Upper lobe of right lung (tissue), 1 donor: Measurements from ENCODE around the gene CYBB. TPM values are rescaled to one million over a fixed set of nuclear protein-coding genes. Genes with fewer than 3 reads are reported as not detected.

Experiments
- ATAC-seq: fragments of 200-7000 bp; cut with Tn5 transposase; one replicate; pipeline ENCODE4 v1.9.1; 2020; ENCODE audit warnings: mild to moderate bottlenecking, moderate library complexity
- DNase-seq: peaks from one replicate; pipeline ENCODE4 v3.0.0-alpha.2; 2020
- H3K27ac ChIP-seq: fragments of 200-600 bp; one replicate; pipeline ENCODE4 v1.8.0; 2022
- H3K27me3 ChIP-seq: fragments of 200-600 bp; one replicate; pipeline ENCODE4 v1.8.0; 2022; ENCODE audit warnings: mild to moderate bottlenecking
- H3K36me3 ChIP-seq: fragments of 200-600 bp; one replicate; pipeline ENCODE4 v1.8.0; 2022
- H3K4me1 ChIP-seq: fragments of 200-600 bp; one replicate; pipeline ENCODE4 v1.8.0; 2022
- H3K4me3 ChIP-seq: fragments of 200-600 bp; one replicate; pipeline ENCODE4 v1.8.0; 2022; ENCODE audit warnings: mild to moderate bottlenecking
- H3K9me3 ChIP-seq: fragments of 200-600 bp; one replicate; pipeline ENCODE4 v1.8.0; 2022
- CTCF ChIP-seq: fragments of 200-600 bp; IDR thresholded peaks from one replicate; pipeline ENCODE4 v1.8.0; 2022; ENCODE audit warnings: antibody characterized with exemption
- intact Hi-C: fragments of 100-400 bp; cut with DNase I; formaldehyde crosslinking; loops from one replicate; pipeline ENCODE4 v1.11.0; 2022
- long read RNA-seq: library from polyadenylated mRNA; unstranded; transcript quantifications from one replicate; pipeline ENCODE4 v2.0.0, GENCODE V29; 2021
- total RNA-seq: library from RNA; stranded (reverse); fragmentation: NEBNext Ultra II Directional; extraction: Animal tissue kit (Norgen Biotek cat#: 25700); gene quantifications from one replicate; pipeline ENCODE4 v1.2.1, GENCODE V29; 2021
- donor health status: DM: no; HTN: yes; CAD: no; lungs with severe emphysema.

The CYBB gene
- 225 TPM for total RNA-seq
- long read RNA-seq, full-length matches to known transcripts = 47 of 88 reads
- long read RNA-seq, partial matches to known transcripts = 37 of 88 reads
- long read RNA-seq, other reads (novel, unspliced or antisense) = 4 of 88 reads

- DNase-seq (no peak), ATAC-seq (peak; percentile 25)
- no peaks in the 10 kb centered on the region for H3K4me1 ChIP-seq
- no peak for TF ChIP-seq CTCF
- no peaks in the 10 kb centered on the region for H3K9me3 ChIP-seq
- H3K4me3 ChIP-seq = peak within 1 kb of the TSS; percentile 28
- H3K27ac ChIP-seq = peak within 1 kb of the TSS; percentile 58
- no peaks in the 10 kb centered on the region for H3K27me3 ChIP-seq
- intact Hi-C loops = no loop called here
- no peaks in the 10 kb centered on the region for H3K36me3 ChIP-seq
These were observed at the start of gene CYBB for GRCh38 chrX:37779857-37780256. Gene CYBB (plus strand): TSS chrX:37780059. CDS start chrX:37780078, 19 bp downstream.

GRCh38 chrX:37745354-37745753 lies 34.5 kb upstream of the CYBB start:
- Histone ChIP-seq H3K27ac (no peak overlapping the region), H3K36me3 (no peaks in the 10 kb centered on the region), H3K27me3 (no peaks in the 10 kb centered on the region), H3K9me3 (no peaks in the 10 kb centered on the region), H3K4me3 (no peak overlapping the region), H3K4me1 (no peaks in the 10 kb centered on the region)
- peak; percentile 75 for TF ChIP-seq CTCF
- peak; percentile 79 for DNase-seq
- ATAC-seq = peak; percentile 93
- intact Hi-C loops = no loop called here

GRCh38 chrX:37745835-37746217 lies 34.0 kb upstream of the CYBB start:
- H3K36me3 ChIP-seq = no peaks in the 10 kb centered on the region
- no peaks in the 10 kb centered on the region for H3K4me1 ChIP-seq
- ATAC-seq (peak; percentile 64), DNase-seq (no peak)
- no peak overlapping the region for H3K27ac ChIP-seq
- H3K9me3 ChIP-seq = no peaks in the 10 kb centered on the region
- intact Hi-C loops = no loop called here
- H3K4me3 ChIP-seq = no peak overlapping the region
- no peaks in the 10 kb centered on the region for H3K27me3 ChIP-seq
- no peak for TF ChIP-seq CTCF

GRCh38 chrX:37746218-37746941 lies 33.5 kb upstream of the CYBB start:
- Histone ChIP-seq H3K9me3 (no peaks in the 10 kb centered on the region), H3K4me3 (no peak overlapping the region), H3K4me1 (no peaks in the 10 kb centered on the region), H3K27me3 (no peaks in the 10 kb centered on the region), H3K27ac (no peak overlapping the region), H3K36me3 (no peaks in the 10 kb centered on the region)
- ATAC-seq (peak; percentile 87), DNase-seq (no peak)
- no peak for TF ChIP-seq CTCF
- intact Hi-C loops = no loop called here

GRCh38 chrX:37746951-37747350 lies 32.9 kb upstream of the CYBB start:
- ATAC-seq (no peak), DNase-seq (no peak)
- Histone ChIP-seq H3K4me1 (no peaks in the 10 kb centered on the region), H3K36me3 (no peaks in the 10 kb centered on the region), H3K27ac (no peak overlapping the region), H3K27me3 (no peaks in the 10 kb centered on the region), H3K9me3 (no peaks in the 10 kb centered on the region), H3K4me3 (no peak overlapping the region)
- no peak for TF ChIP-seq CTCF
- intact Hi-C loops = no loop called here
